K562 (cell line): ENCODE data around the gene PARD3.

Experiments used
- CBX1 ChIP-seq: sonication (generic); IDR thresholded peaks from 2 replicates; pipeline ENCODE4 v1.6.1; 2016; ENCODE audit warnings: antibody characterized with exemption, low read depth, mild to moderate bottlenecking
- CREM ChIP-seq: IDR thresholded peaks from 2 replicates; pipeline ENCODE4 v1.6.1; 2014; ENCODE audit warnings: antibody characterized with exemption, low read depth
- CTCF ChIP-seq, 3 experiments: IDR thresholded peaks in 2 of 3; conservative IDR thresholded peaks in 1 of 3; 2 replicates each; pipeline ENCODE4 v1.5.1; 2011 to 2012; ENCODE audit warnings: low read length in 3 of 3, mild to moderate bottlenecking in 3 of 3, control low read depth in 2 of 3, improper control_type of control experiment in 1 of 3, inconsistent platforms in 1 of 3, low read depth in 1 of 3, mixed read lengths in 1 of 3, moderate library complexity in 1 of 3; ENCODE audit not compliant: insufficient read depth in 2 of 3
- EGR1 ChIP-seq: fragments of 450-650 bp; conservative IDR thresholded peaks from 2 replicates; pipeline ENCODE4 v1.6.1; 2017; ENCODE audit warnings: mild to moderate bottlenecking
- ELF4 ChIP-seq: fragments of 450-650 bp; formaldehyde crosslinking; IDR thresholded peaks from 2 replicates; pipeline ENCODE4 v1.4.0; 2022; ENCODE audit warnings: missing genetic modification characterization
- MAFK ChIP-seq: IDR thresholded peaks from 2 replicates; pipeline ENCODE4 v1.6.1; 2011; ENCODE audit warnings: low read length, improper control_type of control experiment
- RBM14 ChIP-seq: fragments of 200-400 bp; formaldehyde crosslinking; IDR thresholded peaks from 2 replicates; pipeline ENCODE4 v1.6.1; 2018; ENCODE audit warnings: low read depth, mild to moderate bottlenecking, low read length, moderate library complexity, borderline replicate concordance; ENCODE audit not compliant: insufficient read depth
- SRSF9 ChIP-seq: fragments of 200-400 bp; formaldehyde crosslinking; IDR thresholded peaks from 2 replicates; pipeline ENCODE4 v1.6.1; 2017; ENCODE audit warnings: low read depth, low read length, borderline replicate concordance
- YY1 ChIP-seq, 3 experiments: IDR thresholded peaks; 2 replicates each; pipeline ENCODE4 v1.6.1; 2011; ENCODE audit warnings: low read length in 2 of 3, mild to moderate bottlenecking in 2 of 3, moderate library complexity in 2 of 3, borderline replicate concordance in 1 of 3, control low read depth in 1 of 3, low read depth in 1 of 3; ENCODE audit not compliant: insufficient read depth in 3 of 3, insufficient replicate concordance in 2 of 3, control insufficient read depth in 1 of 3, insufficient read length in 1 of 3; ENCODE audit errors: extremely low read depth in 1 of 3
- ZC3H4 ChIP-seq: sonication (generic); formaldehyde crosslinking; IDR thresholded peaks from 2 replicates; pipeline ENCODE4 v1.9.0; 2021; ENCODE audit warnings: missing genetic modification reagents, borderline replicate concordance
- ZFP36 ChIP-seq: fragments of 150-350 bp; IDR thresholded peaks from 2 replicates; pipeline ENCODE4 v1.6.1; 2018; ENCODE audit warnings: low read length, low read depth; ENCODE audit not compliant: partially characterized antibody
- ZNF121 ChIP-seq: sonication (generic); formaldehyde crosslinking; conservative IDR thresholded peaks from 2 replicates; pipeline ENCODE4 v1.8.0; 2022; ENCODE audit warnings: missing genetic modification reagents

- TF ChIP-seq ZFP36 = no peak
- TF ChIP-seq CBX1 = no peak
- no peak for TF ChIP-seq SRSF9
- no peak for TF ChIP-seq ELF4
- TF ChIP-seq MAFK = no peak
- no peak for TF ChIP-seq CREM
- no peak for TF ChIP-seq ZC3H4 (CRISPR knock-in tag)
- TF ChIP-seq EGR1 = no peak
- no peak for TF ChIP-seq RBM14
- no peak for TF ChIP-seq YY1 (IDR thresholded peaks at IDR 0.05; ENCODE audit: borderline replicate concordance in 1 of 3, control insufficient read depth in 1 of 3, extremely low read depth in 1 of 3, insufficient read depth in 3 of 3, insufficient read length in 1 of 3, insufficient replicate concordance in 2 of 3, low read depth in 1 of 3, low read length in 2 of 3)
- no peak for TF ChIP-seq CTCF (IDR thresholded peaks at IDR 0.05 in 2 of 3, conservative IDR thresholded peaks at IDR 0.05 in 1 of 3; ENCODE audit: insufficient read depth in 2 of 3, low read depth in 1 of 3, low read length in 3 of 3)
- no peak for TF ChIP-seq ZNF121 (CRISPR knock-in tag)
These were observed 597.6 kb downstream of the PARD3 start for GRCh38 chr10:34217524-34217923.
